Fibroblast of pulmonary artery (primary cell): ENCODE results near the gene TACSTD2.

Source experiments
- DNase-seq: peaks from one replicate; pipeline ENCODE4 v3.0.0-alpha.2; 2010; ENCODE audit warnings: low read depth
- H3K4me3 ChIP-seq: replicated peaks from 2 replicates; pipeline ENCODE4 v1.5.1; 2011; ENCODE audit warnings: low read depth, mild to moderate bottlenecking, control low read depth, low read length, moderate library complexity
- TF ChIP-seq, protein P1 (sequence below): IDR thresholded peaks from 2 replicates; pipeline ENCODE4 v1.5.1; 2011; ENCODE audit warnings: mild to moderate bottlenecking, control low read depth, low read length, inconsistent platforms; ENCODE audit errors: missing control alignments

TACSTD2 gene

DNA sequence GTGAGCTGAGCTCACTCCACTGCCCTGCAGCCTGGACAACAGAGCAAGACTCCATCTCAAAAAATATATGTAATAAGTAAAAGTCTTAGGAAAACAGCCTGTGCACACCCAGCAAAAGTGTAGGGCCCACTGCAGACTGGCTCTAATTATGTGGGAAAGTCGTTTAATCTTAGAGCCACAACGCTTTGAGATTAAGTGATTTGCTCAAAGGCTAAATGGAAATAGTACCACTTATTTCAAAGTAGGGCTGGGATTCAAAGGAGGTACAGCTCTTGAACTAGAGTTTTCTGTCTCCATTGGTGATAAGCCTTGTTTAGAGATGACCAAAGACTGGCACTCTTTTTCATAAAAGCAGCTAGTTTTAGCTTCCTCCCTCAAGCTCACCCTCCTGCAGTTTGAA, 2.2 kb downstream of the TACSTD2 start:
- TF ChIP-seq, protein P1, sequence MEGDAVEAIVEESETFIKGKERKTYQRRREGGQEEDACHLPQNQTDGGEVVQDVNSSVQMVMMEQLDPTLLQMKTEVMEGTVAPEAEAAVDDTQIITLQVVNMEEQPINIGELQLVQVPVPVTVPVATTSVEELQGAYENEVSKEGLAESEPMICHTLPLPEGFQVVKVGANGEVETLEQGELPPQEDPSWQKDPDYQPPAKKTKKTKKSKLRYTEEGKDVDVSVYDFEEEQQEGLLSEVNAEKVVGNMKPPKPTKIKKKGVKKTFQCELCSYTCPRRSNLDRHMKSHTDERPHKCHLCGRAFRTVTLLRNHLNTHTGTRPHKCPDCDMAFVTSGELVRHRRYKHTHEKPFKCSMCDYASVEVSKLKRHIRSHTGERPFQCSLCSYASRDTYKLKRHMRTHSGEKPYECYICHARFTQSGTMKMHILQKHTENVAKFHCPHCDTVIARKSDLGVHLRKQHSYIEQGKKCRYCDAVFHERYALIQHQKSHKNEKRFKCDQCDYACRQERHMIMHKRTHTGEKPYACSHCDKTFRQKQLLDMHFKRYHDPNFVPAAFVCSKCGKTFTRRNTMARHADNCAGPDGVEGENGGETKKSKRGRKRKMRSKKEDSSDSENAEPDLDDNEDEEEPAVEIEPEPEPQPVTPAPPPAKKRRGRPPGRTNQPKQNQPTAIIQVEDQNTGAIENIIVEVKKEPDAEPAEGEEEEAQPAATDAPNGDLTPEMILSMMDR = no peak
- no peak overlapping the region for H3K4me3 ChIP-seq
- DNase-seq = no peak

DNA sequence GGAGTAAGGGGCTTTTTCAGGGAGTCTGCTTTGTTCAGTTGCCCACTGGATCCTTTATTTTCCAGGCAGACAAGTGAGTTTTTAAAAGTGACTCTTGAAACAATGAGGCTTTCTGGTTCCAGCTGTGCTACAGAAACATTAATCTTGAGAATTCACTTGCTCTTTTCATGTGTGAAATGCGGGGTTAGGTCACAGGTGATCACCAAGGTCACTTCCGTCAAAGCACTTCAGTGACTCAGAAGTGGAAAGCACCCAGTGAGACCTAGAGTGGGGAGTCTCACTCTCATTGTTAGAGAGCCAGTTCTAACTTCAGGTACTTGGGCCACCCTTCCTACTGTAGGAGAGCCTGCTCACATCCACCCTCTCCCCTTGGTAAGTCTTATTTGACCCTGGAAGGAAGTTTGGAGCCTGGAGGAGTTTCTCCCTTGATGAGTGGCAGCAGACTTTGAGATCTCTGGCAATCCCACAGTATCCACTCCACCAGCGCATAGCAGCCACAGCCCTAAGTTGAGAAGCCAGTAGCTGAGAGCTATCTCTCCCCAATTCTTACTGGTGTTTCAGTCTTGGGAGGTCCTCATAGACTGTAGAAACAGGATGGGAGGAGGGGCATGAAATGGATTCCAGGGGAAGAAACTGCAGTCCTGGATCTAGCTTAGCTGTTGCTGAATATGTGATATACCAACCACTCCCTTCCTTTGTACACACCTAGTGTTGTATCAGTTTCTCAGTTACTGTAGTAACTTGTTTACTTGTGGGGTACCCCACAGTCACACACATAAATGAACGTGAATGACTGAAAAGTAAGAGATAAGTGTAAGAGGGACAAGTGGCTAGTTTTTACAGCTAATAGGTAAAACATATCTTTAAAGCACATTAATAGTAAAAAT, 3.1 kb downstream of the TACSTD2 start:
- no peak for DNase-seq
- no peak overlapping the region for H3K4me3 ChIP-seq
- TF ChIP-seq, protein P1 = no peak

DNA sequence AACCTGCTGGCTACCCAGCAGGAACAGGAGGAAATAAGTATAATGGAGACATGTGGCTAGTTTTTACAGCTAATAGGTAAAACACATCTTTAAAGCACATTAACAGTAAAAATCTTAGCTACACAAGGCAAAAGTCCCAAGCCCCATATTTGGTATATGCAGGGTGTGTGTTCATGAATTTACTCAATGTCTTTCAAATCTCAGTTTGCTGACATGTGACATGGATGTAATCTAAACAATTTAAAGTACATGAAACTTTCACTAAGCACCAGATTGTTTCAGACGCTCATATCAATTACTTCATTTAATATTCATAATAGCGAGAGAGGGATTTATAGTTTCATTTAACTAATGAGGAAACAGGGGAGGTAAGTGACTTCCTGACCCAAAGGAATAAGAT, 3.9 kb downstream of the TACSTD2 start:
- no peak for DNase-seq
- TF ChIP-seq, protein P1 = no peak
- no peak overlapping the region for H3K4me3 ChIP-seq

DNA sequence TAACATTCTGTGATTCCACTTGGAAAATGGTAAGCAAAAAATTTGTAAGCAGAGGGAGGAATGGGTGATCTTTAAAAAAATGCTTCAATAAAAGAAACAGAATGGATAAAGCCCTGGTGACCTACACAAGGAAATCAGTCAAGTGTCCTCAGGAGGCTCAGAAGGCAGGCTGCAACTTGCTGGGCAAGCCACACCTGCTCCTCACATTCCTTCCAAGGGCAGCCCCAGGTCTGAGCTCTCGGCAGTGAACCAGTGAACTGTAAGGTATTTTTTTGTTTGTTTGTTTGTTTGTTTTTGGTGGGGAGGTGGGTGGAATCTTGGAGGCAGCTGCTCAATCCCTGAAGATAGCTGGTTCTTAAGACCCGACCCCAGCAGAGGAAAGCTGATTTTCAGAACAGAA, 4.4 kb downstream of the TACSTD2 start:
- TF ChIP-seq, protein P1 = no peak
- no peak for DNase-seq
- no peak overlapping the region for H3K4me3 ChIP-seq

DNA sequence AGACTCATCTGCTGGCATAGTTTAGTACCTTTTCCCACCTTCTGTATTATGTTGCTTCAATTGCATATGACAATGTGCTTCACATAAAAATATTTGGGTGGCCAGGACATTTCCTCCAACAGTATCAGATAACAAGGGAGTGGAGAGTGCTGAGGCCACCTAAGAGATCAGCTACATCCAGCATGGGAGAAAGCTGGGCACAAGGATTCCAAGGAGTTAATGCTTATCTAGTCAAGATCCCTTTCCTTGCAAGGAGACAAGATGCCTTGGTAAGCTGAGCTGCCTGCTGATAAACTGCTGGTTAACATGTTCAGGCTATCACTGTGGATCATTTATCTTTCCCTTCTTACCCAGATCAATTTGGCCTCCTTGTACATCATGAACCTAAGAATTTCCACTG, 5.4 kb downstream of the TACSTD2 start:
- no peak for DNase-seq
- H3K4me3 ChIP-seq = no peak overlapping the region
- TF ChIP-seq, protein P1 = no peak

DNA sequence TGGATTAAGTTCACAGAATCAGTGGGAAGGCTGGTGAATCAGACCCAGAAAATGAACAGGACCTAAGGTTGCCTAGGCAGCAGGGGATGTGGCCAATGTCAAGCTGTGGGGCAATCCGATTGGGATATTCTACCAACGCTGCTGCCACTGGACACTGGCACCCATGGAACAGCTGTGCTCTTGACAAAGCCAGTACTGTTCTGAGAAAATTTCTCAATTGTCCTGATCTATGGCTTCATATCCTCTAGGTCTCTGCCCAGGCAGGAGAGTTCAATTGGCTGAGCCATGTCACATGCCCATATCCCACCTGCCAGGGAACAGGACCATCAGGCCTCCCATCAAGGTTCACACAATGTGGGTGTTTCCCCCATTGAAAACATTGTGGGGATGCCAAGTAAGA, 6.2 kb downstream of the TACSTD2 start:
- no peak overlapping the region for H3K4me3 ChIP-seq
- TF ChIP-seq, protein P1 = no peak
- DNase-seq = no peak

DNA sequence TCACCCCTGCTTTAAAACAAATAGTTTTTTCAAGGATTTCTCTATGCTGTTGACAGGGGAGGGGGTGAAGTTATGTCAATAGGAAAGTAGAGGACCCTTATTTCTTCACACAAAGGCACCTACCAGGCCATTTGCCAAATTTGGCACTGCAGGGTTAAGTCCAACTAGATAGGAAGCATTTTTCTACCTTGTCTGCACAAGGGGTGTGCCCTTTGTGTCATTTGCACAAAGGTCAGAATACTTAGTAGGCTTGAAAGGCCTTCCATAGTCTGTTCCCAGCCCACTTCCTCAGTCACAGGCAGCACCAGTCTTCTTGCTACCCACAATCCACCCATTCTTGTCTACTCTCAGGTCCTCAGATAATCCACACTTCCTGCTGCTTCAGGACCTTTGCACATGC, 7.0 kb downstream of the TACSTD2 start:
- no peak overlapping the region for H3K4me3 ChIP-seq
- TF ChIP-seq, protein P1 = no peak
- DNase-seq = no peak
